Testis (tissue), 3 donors: ENCODE measurements around the gene S100A11. TPM values are rescaled to one million over a fixed set of nuclear protein-coding genes. Genes with fewer than 3 reads are reported as not detected.

Source experiments
- DNase-seq: peaks from one replicate; pipeline ENCODE4 v3.0.0-alpha.2; 2019
- H3K27ac ChIP-seq, 2 donors: fragments of 200-600 bp; sonication (generic); one replicate each; pipeline ENCODE4 v1.5.1; 2019
- H3K27me3 ChIP-seq: fragments of 200-600 bp; sonication (generic); one replicate; pipeline ENCODE4 v1.5.1; 2019
- H3K36me3 ChIP-seq: fragments of 200-600 bp; sonication (generic); one replicate; pipeline ENCODE4 v1.5.1; 2017; ENCODE audit warnings: low read depth; ENCODE audit errors: missing control alignments
- H3K4me1 ChIP-seq: fragments of 200-600 bp; sonication (generic); one replicate; pipeline ENCODE4 v1.5.1; 2019
- H3K4me3 ChIP-seq, 2 donors: fragments of 200-600 bp; sonication (generic); one replicate each; pipeline ENCODE4 v1.5.1; 2017 to 2019
- H3K9me3 ChIP-seq: fragments of 200-600 bp; sonication (generic); one replicate; pipeline ENCODE4 v1.5.1; 2017
- CTCF ChIP-seq, 3 experiments: fragments of 450-650 bp in 2 of 3; fragments of 200-600 bp in 1 of 3; sonication (generic) in 1 of 3; IDR thresholded peaks; one replicate each; pipeline ENCODE4 v1.5.1; 2016 to 2019; ENCODE audit warnings: antibody characterized with exemption in 3 of 3, mild to moderate bottlenecking in 2 of 3, moderate library complexity in 1 of 3
- POLR2A ChIP-seq: fragments of 450-650 bp; IDR thresholded peaks from one replicate; pipeline ENCODE4 v1.6.1; 2017; ENCODE audit warnings: antibody characterized with exemption, mild to moderate bottlenecking, moderate library complexity
- WGBS, 2 donors: methylation state at CpG; one replicate each; pipeline ENCODE4 v1.1.5; 2018; 5-methylcytosine and 5-hydroxymethylcytosine counted together
- intact Hi-C: fragments of 100-400 bp; cut with DNase I; formaldehyde crosslinking; loops from one replicate; pipeline ENCODE4 v1.15.1; 2023; ENCODE audit warnings: low total_unique reads
- polyA plus RNA-seq: library from polyadenylated mRNA; stranded (reverse); fragments of 350-450 nt; fragmentation: Illumina TruSeq; extraction: RNeasy Lipid Tissue Mini Kit (QIAGEN cat#74804); gene quantifications from one replicate; pipeline ENCODE4 v1.2.3, GENCODE V29; 2014; ENCODE audit warnings: low read depth, low replicate concordance; ENCODE audit not compliant: insufficient read depth
- total RNA-seq, 2 donors: library from RNA; depleted of rRNA; stranded (reverse); fragments of >200 nt; gene quantifications; one replicate each; pipeline ENCODE4 v1.2.3, GENCODE V29; 2016

Gene S100A11
- total and polyA plus RNA-seq, 3 donors from 2014 or later = 80.2 to 275 (median 86.9) TPM

DNA sequence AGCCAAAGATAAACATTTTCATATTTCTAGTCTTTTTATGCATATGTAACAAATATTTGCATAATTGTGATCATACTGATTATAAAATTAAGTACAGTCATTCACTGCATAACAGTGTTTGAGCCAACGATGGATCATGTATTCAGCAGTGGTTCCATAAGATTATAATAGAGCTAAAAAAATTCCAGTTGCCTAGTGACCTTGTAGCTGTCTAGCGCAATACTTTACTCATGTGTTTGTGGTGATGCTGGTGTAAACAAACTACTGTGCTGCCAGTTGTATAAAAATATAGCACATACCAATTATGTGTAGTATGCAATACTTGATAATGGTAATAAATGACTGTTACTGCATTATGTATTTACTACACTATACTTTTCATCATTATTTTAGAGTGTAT lies 41.0 kb downstream of the S100A11 start:
- Histone ChIP-seq H3K27me3 (no peaks in the 10 kb centered on the region), H3K4me3 (no peak overlapping the region), H3K4me1 (peaks cover 18% of the 10 kb centered on the region), H3K27ac (no peak overlapping the region), H3K36me3 (no peaks in the 10 kb centered on the region), H3K9me3 (no peaks in the 10 kb centered on the region)
- no peak for TF ChIP-seq POLR2A
- no peak for TF ChIP-seq CTCF (IDR thresholded peaks at IDR 0.05)
- DNase-seq = no peak
- intact Hi-C loops = no loop called here
- WGBS, 2 donors = 63 to 81% methylated on average over 2 of the region's 2 CpGs

DNA sequence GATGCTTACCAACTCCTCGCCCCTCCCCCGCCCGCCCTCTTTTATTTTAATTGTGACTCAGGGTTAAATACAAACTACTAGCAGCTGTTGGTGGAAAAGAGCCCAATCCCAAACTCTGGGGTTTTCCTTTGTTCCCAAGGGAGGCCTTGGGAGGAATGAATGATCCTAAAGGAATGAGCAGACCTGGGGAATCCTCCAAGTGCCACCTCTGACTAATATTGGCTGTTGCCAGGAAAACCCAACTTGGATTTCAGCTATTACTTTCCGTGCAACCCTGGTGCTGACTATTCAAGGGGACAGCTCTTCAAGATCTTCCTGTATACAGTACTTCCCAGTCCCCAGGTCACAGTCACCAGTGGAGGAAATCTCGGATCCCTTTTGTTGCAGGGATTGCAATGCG lies 41.8 kb downstream of the S100A11 start:
- Histone ChIP-seq H3K4me1 (peaks cover 27% of the 10 kb centered on the region), H3K27ac (no peak overlapping the region), H3K27me3 (no peaks in the 10 kb centered on the region), H3K9me3 (no peaks in the 10 kb centered on the region), H3K36me3 (no peaks in the 10 kb centered on the region), H3K4me3 (no peak overlapping the region)
- WGBS, 2 donors = 49 to 58% methylated on average over 6 of the region's 6 CpGs
- intact Hi-C loops = no loop called here
- TF ChIP-seq POLR2A (no peak), CTCF (IDR thresholded peaks at IDR 0.05) (no peak)
- DNase-seq = no peak

- H3K27ac ChIP-seq = peak within 1 kb of the TSS; percentile 84 to 88
- H3K9me3 ChIP-seq = no peaks in the 10 kb centered on the region
- peak; percentile 86 for DNase-seq
- H3K36me3 ChIP-seq = no peaks in the 10 kb centered on the region
- H3K4me3 ChIP-seq = peak within 1 kb of the TSS; percentile 68 to 92
- TF ChIP-seq CTCF (IDR thresholded peaks at IDR 0.05) (no peak), POLR2A (no peak)
- no peaks in the 10 kb centered on the region for H3K27me3 ChIP-seq
- H3K4me1 ChIP-seq = peaks cover 37% of the 10 kb centered on the region
- intact Hi-C loops = no loop called here
- 5 to 80% methylated on average over 1 to 49 of the region's 69 CpGs for WGBS, 2 donors
These were observed 42.9 kb downstream of the S100A11 start, which contains the start of gene S100A10 for GRCh38 chr1:151993734-151994496. S100A10 (minus strand) TSS chr1:151993859; CDS start chr1:151986230, 7,629 bp downstream.

DNA sequence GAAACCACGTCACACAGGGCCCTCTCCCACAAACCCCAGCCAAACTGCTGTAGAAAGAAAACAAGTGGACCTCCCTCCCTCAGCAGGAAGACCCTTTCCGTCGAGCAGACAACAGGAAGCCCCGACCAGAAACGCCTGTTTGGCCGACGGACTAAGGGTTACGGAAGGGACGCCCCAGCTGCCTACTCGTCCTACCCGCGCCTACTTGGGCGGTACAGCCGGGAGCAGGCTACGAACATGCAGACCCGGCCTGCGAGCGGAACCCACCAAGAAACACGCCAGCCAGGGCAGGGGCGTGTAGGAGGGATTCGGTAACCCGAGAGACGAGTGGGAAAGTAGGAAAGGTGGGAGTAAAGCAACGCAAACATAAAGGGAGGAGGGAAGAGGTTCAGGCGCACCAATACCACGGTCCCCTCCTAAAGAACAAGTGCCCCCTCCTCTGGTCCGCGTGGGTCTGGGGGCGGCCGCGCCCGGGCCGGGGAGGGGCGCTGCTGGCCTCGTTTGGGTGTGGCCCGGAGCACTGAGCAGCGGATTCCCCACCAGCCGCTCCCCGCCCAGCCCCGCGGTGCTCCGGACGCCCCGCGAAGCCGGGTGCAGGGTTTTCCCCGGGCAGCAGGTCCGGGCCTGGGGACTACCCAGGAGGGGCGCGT lies 43.6 kb downstream of the S100A11 start:
- DNase-seq = peak; percentile 32
- WGBS, 2 donors = 3 to 4% methylated on average over 31 of the region's 50 CpGs
- Histone ChIP-seq H3K4me3 (peak overlapping the region; percentile 68 to 92), H3K27me3 (no peaks in the 10 kb centered on the region), H3K27ac (peak overlapping the region; percentile 84 to 88), H3K9me3 (no peaks in the 10 kb centered on the region), H3K4me1 (peaks cover 44% of the 10 kb centered on the region), H3K36me3 (no peaks in the 10 kb centered on the region)
- TF ChIP-seq POLR2A (no peak), CTCF (IDR thresholded peaks at IDR 0.05) (no peak)
- intact Hi-C loops = no loop called here
